ENCODE measurements around the gene TOP2A.

Gene TOP2A

DNA sequence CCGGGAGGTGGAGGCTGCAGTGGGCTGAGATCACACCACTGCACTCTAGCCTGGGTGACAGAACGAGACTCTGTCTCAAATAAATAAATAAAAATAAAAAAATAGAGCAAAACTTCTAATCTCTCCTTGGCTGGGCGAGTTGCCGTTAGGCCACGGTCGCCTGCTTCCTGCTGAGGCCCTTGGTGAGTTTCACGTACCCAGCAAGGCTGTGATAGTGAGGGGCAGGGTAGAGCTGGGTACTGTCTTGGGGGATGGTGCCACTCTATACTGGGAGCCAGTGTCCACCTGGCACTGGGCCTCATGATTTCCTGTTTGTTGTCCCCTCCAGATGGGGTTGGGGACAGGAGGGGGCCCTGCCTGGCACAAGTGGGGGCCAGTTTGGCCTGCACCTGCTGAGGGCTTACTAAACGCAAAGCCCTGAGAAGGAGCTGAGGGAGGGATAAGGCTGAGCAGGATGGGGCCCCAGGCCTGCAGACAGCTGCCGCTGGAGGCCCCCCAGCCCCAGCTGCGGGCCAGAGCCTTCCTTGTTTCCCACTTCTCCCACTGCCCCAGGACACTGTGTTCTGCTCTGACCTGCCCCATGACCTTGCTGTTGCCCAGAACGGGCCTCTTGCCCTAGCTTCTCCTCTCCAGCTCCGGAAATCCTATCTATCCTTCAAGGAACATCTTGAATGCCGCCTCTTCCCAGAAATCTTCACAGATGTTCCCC lies 78.6 kb downstream of the TOP2A start:
- DNase-seq: no peak
- intact Hi-C loops (cut with DNase I): no loop called here
